ENCODE data around the gene L3MBTL3.

DNA sequence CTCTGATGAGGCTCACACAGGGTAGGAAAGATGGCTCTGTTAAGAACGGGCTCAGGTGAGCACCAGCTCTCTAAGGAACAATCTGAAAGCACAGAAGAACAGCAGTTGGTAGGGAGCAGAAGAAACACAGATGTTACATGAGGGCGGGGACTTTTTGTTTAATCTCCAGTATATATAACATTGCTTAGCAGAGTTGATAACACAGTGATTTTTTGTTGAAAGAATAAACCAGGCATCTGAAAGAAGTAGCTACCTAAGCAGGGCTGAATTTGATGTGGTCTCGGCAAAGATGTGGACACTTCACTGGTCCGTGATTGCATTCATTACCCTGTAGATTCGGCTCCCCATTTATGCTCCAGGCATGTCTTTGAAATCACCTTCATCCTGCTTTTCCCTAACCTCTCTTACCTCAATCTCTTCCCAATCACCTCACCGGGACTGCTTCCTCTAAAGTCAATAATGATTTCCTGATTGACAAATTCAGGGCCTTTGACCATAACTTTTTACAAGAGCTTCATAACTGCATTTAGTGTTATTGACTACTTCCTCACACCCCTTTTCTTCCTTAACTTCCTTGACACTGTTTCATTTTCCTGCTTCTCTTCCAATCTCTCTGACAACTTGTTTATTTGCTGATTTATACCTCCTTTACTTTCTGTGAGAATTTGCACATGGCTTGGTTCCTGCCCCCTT lies 170.0 kb downstream of the L3MBTL3 start:
- TF ChIP-seq CTCF (IDR thresholded peaks at IDR 0.05) (no peak), SMC3 (IDR thresholded peaks at IDR 0.05) (no peak), POLR2A (IDR thresholded peaks at IDR 0.05; ENCODE audit: low read length) (no peak), CHD4 (IDR thresholded peaks at IDR 0.05; ENCODE audit: borderline replicate concordance) (no peak), RCOR1 (IDR thresholded peaks at IDR 0.05; ENCODE audit: low read depth, low read length) (no peak), FOXS1 (CRISPR knock-in tag; IDR thresholded peaks at IDR 0.05) (no peak), EP300 (IDR thresholded peaks at IDR 0.05) (no peak), MYC (IDR thresholded peaks at IDR 0.05; ENCODE audit: borderline replicate concordance, low read length) (no peak)

Measured in A549 (cell line).